Muscle layer of colon (tissue), 2 donors: ENCODE data around the gene KRT81.
"Not testable (repeated sequence)": the region's sequence is repeated elsewhere in the genome, so short reads cannot be mapped to it uniquely, and the experiment has no call there.

Source experiments
- H3K27ac ChIP-seq: one replicate; pipeline ENCODE4 v1.7.0; 2013; ENCODE audit warnings: low read depth, mild to moderate bottlenecking, low read length, moderate library complexity
- H3K27me3 ChIP-seq, 2 donors: one replicate each; pipeline ENCODE4 v1.7.0; 2013; ENCODE audit warnings: low read length in 2 of 2, mild to moderate bottlenecking in 2 of 2; ENCODE audit not compliant: insufficient read depth in 2 of 2, control insufficient read depth in 1 of 2
- H3K36me3 ChIP-seq: one replicate; pipeline ENCODE4 v1.7.0; 2013; ENCODE audit warnings: mild to moderate bottlenecking, low read length; ENCODE audit not compliant: insufficient read depth
- H3K4me1 ChIP-seq: one replicate; pipeline ENCODE4 v1.7.0; 2013; ENCODE audit warnings: mild to moderate bottlenecking, low read length; ENCODE audit not compliant: insufficient read depth
- H3K4me3 ChIP-seq, 2 donors: one replicate each; pipeline ENCODE4 v1.7.0; 2013; ENCODE audit warnings: low read length in 2 of 2, low read depth in 1 of 2, mild to moderate bottlenecking in 1 of 2, moderate library complexity in 1 of 2
- H3K9ac ChIP-seq: one replicate; pipeline ENCODE4 v1.7.0; 2013; ENCODE audit warnings: low read length
- H3K9me3 ChIP-seq: one replicate; pipeline ENCODE4 v1.7.0; 2013; ENCODE audit warnings: mild to moderate bottlenecking, low read length
- donor health status: abdominal sarcoma.
- donor health status: Adenocarcinoma of cecum.

KRT81 gene

GRCh38 chr12:52305921-52306705, 14.8 kb upstream of the KRT81 start:
- Histone ChIP-seq H3K27ac (no peak overlapping the region), H3K36me3 (no peaks in the 10 kb centered on the region), H3K4me3 (no peak overlapping the region), H3K4me1 (peaks cover 13% of the 10 kb centered on the region), H3K9me3 (no peaks in the 10 kb centered on the region), H3K27me3 (peaks cover 0 to 23% of the 10 kb centered on the region in 2 donors), H3K9ac (no peak overlapping the region)

DNA sequence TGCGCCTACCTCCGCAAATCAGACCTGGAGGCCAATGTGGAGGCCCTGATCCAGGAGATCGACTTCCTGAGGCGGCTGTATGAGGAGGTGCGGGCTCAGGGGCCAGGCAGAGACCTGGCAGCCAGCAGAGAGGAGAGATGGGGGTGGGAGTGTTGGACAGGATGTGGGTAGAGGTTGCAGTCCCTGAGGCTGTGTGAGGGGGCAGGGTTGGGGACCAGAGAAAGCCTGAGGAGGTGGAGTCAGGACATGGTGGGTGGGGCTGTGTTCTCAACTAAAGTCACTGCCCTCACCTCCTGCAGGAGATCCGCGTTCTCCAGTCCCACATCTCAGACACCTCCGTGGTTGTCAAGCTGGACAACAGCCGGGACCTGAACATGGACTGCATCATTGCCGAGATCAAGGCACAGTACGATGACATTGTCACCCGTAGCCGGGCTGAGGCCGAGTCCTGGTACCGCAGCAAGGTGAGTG, 13.6 kb upstream of the KRT81 start:
- not testable (repeated sequence) for H3K9ac ChIP-seq, H3K9me3 ChIP-seq, H3K27ac ChIP-seq, H3K36me3 ChIP-seq, H3K4me3 ChIP-seq, H3K4me1 ChIP-seq
- peaks cover 0 to 23% of the 10 kb centered on the region in 2 donors for H3K27me3 ChIP-seq

GRCh38 chr12:52302242-52302914, 11.0 kb upstream of the KRT81 start:
- H3K9ac ChIP-seq, H3K4me3 ChIP-seq, H3K9me3 ChIP-seq, H3K27ac ChIP-seq, H3K36me3 ChIP-seq, H3K27me3 ChIP-seq, H3K4me1 ChIP-seq: not testable (repeated sequence)

- not testable (repeated sequence) for H3K27ac ChIP-seq, H3K36me3 ChIP-seq, H3K9me3 ChIP-seq, H3K9ac ChIP-seq, H3K4me3 ChIP-seq, H3K27me3 ChIP-seq, H3K4me1 ChIP-seq
Measured at GRCh38 chr12:52301721-52302120, 10.4 kb upstream of the KRT81 start.

- H3K4me3 ChIP-seq = no peak overlapping the region
- H3K27me3 ChIP-seq = no peaks in the 10 kb centered on the region
- H3K27ac ChIP-seq = no peak overlapping the region
- no peaks in the 10 kb centered on the region for H3K4me1 ChIP-seq
- no peaks in the 10 kb centered on the region for H3K36me3 ChIP-seq
- H3K9ac ChIP-seq = no peak overlapping the region
- H3K9me3 ChIP-seq = no peaks in the 10 kb centered on the region
Measured at GRCh38 chr12:52300796-52301691, 9.7 kb upstream of the KRT81 start.

- H3K9ac ChIP-seq = no peak overlapping the region
- H3K36me3 ChIP-seq = no peaks in the 10 kb centered on the region
- no peaks in the 10 kb centered on the region for H3K9me3 ChIP-seq
- no peaks in the 10 kb centered on the region for H3K4me1 ChIP-seq
- no peak overlapping the region for H3K27ac ChIP-seq
- no peak overlapping the region for H3K4me3 ChIP-seq
- H3K27me3 ChIP-seq = no peaks in the 10 kb centered on the region
Measured at GRCh38 chr12:52298677-52299190, 7.4 kb upstream of the KRT81 start.

DNA sequence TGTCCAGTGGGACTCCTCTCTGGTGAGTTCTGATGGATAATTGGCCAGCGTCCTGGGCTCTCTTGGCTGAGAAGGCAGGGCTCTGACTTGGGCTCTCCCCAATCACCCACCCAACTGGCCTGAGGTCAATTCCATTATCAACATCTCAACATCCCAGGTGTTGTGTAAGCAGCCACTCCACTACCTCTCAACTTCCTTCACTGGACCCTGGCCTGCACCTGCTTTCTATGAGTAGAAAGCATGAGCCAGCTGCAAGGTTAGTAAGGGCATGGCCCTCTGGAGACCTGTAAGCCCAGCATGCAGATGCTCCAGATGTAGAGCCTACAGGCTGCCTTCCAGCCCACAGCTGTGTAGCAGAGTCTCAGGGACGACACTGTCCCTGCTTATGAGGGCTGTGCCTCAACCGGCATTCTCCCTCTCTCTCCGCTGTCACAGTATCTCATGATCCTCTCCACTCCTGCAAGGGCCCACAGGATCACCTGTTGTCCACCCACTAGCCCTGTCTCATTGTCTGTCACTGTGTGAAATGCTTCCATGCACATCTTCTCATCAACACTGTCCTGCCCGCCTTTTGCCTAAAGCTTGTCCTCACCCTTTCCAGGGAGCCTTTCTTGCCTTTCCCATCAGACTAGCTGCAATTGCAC, 5.4 kb upstream of the KRT81 start:
- Histone ChIP-seq H3K27ac (no peak overlapping the region), H3K9me3 (no peaks in the 10 kb centered on the region), H3K4me3 (no peak overlapping the region), H3K9ac (no peak overlapping the region), H3K4me1 (no peaks in the 10 kb centered on the region), H3K27me3 (no peaks in the 10 kb centered on the region), H3K36me3 (no peaks in the 10 kb centered on the region)

DNA sequence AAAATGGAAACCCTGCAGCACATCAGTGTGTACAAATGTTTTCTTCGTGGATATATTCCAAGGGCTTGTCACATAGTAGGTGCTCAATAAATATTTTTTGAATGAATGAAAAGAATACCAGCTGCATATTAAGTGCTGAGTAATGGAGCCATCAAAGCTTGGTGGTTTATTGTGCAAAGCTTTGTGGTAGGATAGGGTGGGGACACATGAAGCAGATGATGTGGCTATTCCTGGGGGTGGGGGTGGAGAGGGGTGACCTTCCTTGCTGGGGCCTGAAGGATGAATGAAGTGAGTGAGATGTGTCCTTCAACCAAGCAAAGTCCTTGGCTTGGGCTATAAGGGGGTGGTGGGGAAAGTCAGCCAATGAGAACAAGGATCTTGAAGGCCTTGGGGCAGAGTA, 4.3 kb upstream of the KRT81 start:
- no peaks in the 10 kb centered on the region for H3K27me3 ChIP-seq
- no peaks in the 10 kb centered on the region for H3K36me3 ChIP-seq
- no peaks in the 10 kb centered on the region for H3K4me1 ChIP-seq
- no peaks in the 10 kb centered on the region for H3K9me3 ChIP-seq
- H3K9ac ChIP-seq = no peak overlapping the region
- no peak overlapping the region for H3K27ac ChIP-seq
- H3K4me3 ChIP-seq = no peak overlapping the region

DNA sequence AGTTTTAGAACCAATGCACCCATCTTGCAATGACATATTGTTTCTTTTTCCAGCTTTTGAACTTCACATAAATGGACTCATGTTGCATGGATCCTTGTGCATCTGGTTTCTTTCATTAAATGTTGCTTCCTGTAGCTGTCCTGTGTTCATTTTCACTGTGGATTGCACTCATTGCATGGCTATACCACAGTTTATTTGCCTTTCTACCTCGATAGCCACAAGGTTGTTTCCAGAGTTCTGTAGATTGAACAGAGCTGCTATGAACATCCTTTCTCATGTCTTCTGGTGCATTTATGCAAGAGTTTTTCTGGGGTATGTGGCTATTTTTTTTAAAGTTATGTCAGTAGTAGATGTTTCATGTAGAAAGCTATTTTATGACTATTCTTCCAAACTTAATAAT, 3.5 kb upstream of the KRT81 start:
- Histone ChIP-seq H3K4me3 (no peak overlapping the region), H3K9me3 (no peaks in the 10 kb centered on the region), H3K4me1 (no peaks in the 10 kb centered on the region), H3K27ac (no peak overlapping the region), H3K36me3 (no peaks in the 10 kb centered on the region), H3K9ac (no peak overlapping the region), H3K27me3 (no peaks in the 10 kb centered on the region)

- Histone ChIP-seq H3K27ac (no peak overlapping the region), H3K4me1 (no peaks in the 10 kb centered on the region), H3K9ac (no peak overlapping the region), H3K36me3 (no peaks in the 10 kb centered on the region), H3K4me3 (no peak overlapping the region), H3K9me3 (no peaks in the 10 kb centered on the region), H3K27me3 (no peaks in the 10 kb centered on the region)
Measured at GRCh38 chr12:52293926-52294325, 2.6 kb upstream of the KRT81 start.
